Measurements from ENCODE around the gene ZNF654. TPM values are rescaled to one million over a fixed set of nuclear protein-coding genes. Genes with fewer than 3 reads are reported as not detected.

The ZNF654 gene
- polyA plus RNA-seq, 6 donors from 2014 or later = 7.6 to 18.5 (median 15.8) TPM

Other genes starting within 250 kb of the ZNF654 start
- 100 to 1,000 TPM in 5 of 6 donors, 10 to 100 TPM in 1; 99.4 to 145 (median 132) TPM for gene CGGBP1, start 250 bp upstream of the ZNF654 start, polyA plus RNA-seq (ENCODE audit: low read depth in 6 of 6)
- 10 to 100 TPM; 31.3 to 60.9 (median 41.3) TPM for gene C3orf38, start 90.7 kb downstream of the ZNF654 start, polyA plus RNA-seq (ENCODE audit: low read depth in 6 of 6)

Data from naive B cell (primary cell).